Astrocyte of the spinal cord (primary cell): ENCODE data around the gene NAT8.

ENCODE experiments used
- DNase-seq: peaks from one replicate; pipeline ENCODE4 v3.0.0; 2011; ENCODE audit warnings: low read depth, low spot score
- H3K4me3 ChIP-seq: 2 replicates; pipeline ENCODE4 v1.5.1; 2011; ENCODE audit warnings: low read depth, mild to moderate bottlenecking, low read length, moderate library complexity
- in situ Hi-C: cut with HindIII; loops from 2 replicates; pipeline ENCODE4 v1.10.0; 2017; ENCODE audit warnings: low sequenced_read_pairs
- TF ChIP-seq, protein P1 (sequence below): IDR thresholded peaks from 2 replicates; pipeline ENCODE4 v1.5.1; 2012; ENCODE audit warnings: low read depth, mild to moderate bottlenecking, low read length, inconsistent platforms

NAT8 gene

GRCh38 chr2:73594251-73594650 lies 48.0 kb downstream of the NAT8 start:
- H3K4me3 ChIP-seq = no peak overlapping the region
- in situ Hi-C loops = no loop called here
- peak; percentile 60 for DNase-seq
- TF ChIP-seq, protein P1, sequence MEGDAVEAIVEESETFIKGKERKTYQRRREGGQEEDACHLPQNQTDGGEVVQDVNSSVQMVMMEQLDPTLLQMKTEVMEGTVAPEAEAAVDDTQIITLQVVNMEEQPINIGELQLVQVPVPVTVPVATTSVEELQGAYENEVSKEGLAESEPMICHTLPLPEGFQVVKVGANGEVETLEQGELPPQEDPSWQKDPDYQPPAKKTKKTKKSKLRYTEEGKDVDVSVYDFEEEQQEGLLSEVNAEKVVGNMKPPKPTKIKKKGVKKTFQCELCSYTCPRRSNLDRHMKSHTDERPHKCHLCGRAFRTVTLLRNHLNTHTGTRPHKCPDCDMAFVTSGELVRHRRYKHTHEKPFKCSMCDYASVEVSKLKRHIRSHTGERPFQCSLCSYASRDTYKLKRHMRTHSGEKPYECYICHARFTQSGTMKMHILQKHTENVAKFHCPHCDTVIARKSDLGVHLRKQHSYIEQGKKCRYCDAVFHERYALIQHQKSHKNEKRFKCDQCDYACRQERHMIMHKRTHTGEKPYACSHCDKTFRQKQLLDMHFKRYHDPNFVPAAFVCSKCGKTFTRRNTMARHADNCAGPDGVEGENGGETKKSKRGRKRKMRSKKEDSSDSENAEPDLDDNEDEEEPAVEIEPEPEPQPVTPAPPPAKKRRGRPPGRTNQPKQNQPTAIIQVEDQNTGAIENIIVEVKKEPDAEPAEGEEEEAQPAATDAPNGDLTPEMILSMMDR = no peak

DNA sequence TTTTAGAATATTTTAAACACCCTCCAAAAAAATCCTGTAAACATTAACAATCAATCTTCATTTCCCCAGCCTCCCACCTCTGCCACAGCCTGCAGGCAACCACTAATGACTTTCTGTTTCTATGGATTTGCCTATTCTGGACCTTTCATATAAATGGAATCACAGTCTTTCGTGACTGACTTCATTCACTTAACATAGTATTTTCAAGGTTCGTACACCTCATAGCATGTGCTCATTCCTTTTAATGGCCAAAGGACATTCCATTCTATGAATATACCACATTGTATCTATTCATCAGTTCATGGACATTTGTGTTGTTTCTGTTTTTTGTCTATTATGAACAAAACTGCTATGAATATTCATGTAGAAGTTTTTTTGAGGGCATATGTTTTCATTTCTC lies 48.5 kb downstream of the NAT8 start:
- H3K4me3 ChIP-seq = no peak overlapping the region
- in situ Hi-C loops = no loop called here
- TF ChIP-seq, protein P1 = no peak
- DNase-seq = peak; percentile 22
